GM12801 (cell line): ENCODE data around the gene STRBP.

Source experiments
- CTCF ChIP-seq: IDR thresholded peaks from one replicate; pipeline ENCODE4 v1.5.1; 2011; ENCODE audit warnings: control low read depth; ENCODE audit not compliant: insufficient read length; ENCODE audit errors: extremely low read depth

STRBP gene

GRCh38 chr9:123132696-123133095 is 135.7 kb downstream of the STRBP start:
- TF ChIP-seq CTCF, result no peak

- no peak for TF ChIP-seq CTCF
Observed at GRCh38 chr9:123131993-123132392, 136.4 kb downstream of the STRBP start.

- TF ChIP-seq CTCF, result no peak
Observed at GRCh38 chr9:123131258-123131657, 137.1 kb downstream of the STRBP start.

- no peak for TF ChIP-seq CTCF
Observed at GRCh38 chr9:123129423-123129822, 139.0 kb downstream of the STRBP start.

- no peak for TF ChIP-seq CTCF
Observed at GRCh38 chr9:123128591-123128990, 139.8 kb downstream of the STRBP start.

- TF ChIP-seq CTCF, result no peak
Observed at GRCh38 chr9:123127512-123128075, 140.8 kb downstream of the STRBP start.

- TF ChIP-seq CTCF, result no peak
Observed at GRCh38 chr9:123121457-123121856, 146.9 kb downstream of the STRBP start.
